NCI-H2029 treated with DMSO at 0.1 percent for 48 hours (cell line): ENCODE results near the gene MRPL18.

Experiments used
- DNase-seq: peaks from one replicate; lab custom pipeline; 2025; lab: John Stamatoyannopoulos, UW

Gene MRPL18

GRCh38 chr6:159844737-159845645 is 54.7 kb downstream of the MRPL18 start:
- DNase-seq: peak; percentile 97
